Erythroblast (primary cell): ENCODE results near the gene SLC38A8.

ENCODE experiments used
- GATA1 ChIP-seq: IDR thresholded peaks from 2 replicates; pipeline ENCODE4 v1.6.1; 2011; ENCODE audit warnings: low read depth, mild to moderate bottlenecking, control low read depth, low read length, moderate library complexity
- POLR2A ChIP-seq: IDR thresholded peaks from 2 replicates; pipeline ENCODE4 v1.6.1; 2011; ENCODE audit warnings: mild to moderate bottlenecking, low read length

- TF ChIP-seq POLR2A (no peak), GATA1 (no peak)
These were observed 42.1 kb upstream of the SLC38A8 start for GRCh38 chr16:84084570-84085270.
